Suprapubic skin (tissue), 4 donors: ENCODE data around the gene MBD6. TPM values are rescaled to one million over a fixed set of nuclear protein-coding genes. Genes with fewer than 3 reads are reported as not detected.

ENCODE experiments used
- DNase-seq, 2 donors: peaks; one replicate each; pipeline ENCODE4 v3.0.0-alpha.2; 2019; ENCODE audit warnings: low spot score in 2 of 2
- H3K27ac ChIP-seq: fragments of 200-600 bp; sonication (generic); one replicate; pipeline ENCODE4 v1.5.1; 2019
- H3K27me3 ChIP-seq: fragments of 200-600 bp; sonication (generic); one replicate; pipeline ENCODE4 v1.5.1; 2019
- H3K36me3 ChIP-seq: fragments of 200-600 bp; sonication (generic); one replicate; pipeline ENCODE4 v1.5.1; 2019
- H3K4me1 ChIP-seq: fragments of 200-600 bp; sonication (generic); one replicate; pipeline ENCODE4 v1.5.1; 2019
- H3K4me3 ChIP-seq: fragments of 200-600 bp; sonication (generic); one replicate; pipeline ENCODE4 v1.5.1; 2019; ENCODE audit warnings: mild to moderate bottlenecking
- H3K9me3 ChIP-seq: fragments of 200-600 bp; sonication (generic); one replicate; pipeline ENCODE4 v1.5.1; 2019
- CTCF ChIP-seq, 2 donors: fragments of 200-600 bp in 1 of 2; fragments of 450-650 bp in 1 of 2; sonication (generic) in 1 of 2; IDR thresholded peaks; one replicate each; pipeline ENCODE4 v1.5.1; 2016 to 2019; ENCODE audit warnings: antibody characterized with exemption in 2 of 2, mild to moderate bottlenecking in 1 of 2, moderate library complexity in 1 of 2
- EP300 ChIP-seq: sonication (generic); formaldehyde crosslinking; IDR thresholded peaks from one replicate; pipeline ENCODE4 v1.6.1; 2017; ENCODE audit warnings: antibody characterized with exemption
- POLR2A ChIP-seq, 2 donors: fragments of 450-650 bp; IDR thresholded peaks; one replicate each; pipeline ENCODE4 v1.6.1; 2017; ENCODE audit warnings: antibody characterized with exemption in 2 of 2, mild to moderate bottlenecking in 2 of 2, moderate library complexity in 2 of 2
- POLR2AphosphoS5 ChIP-seq, 3 donors: sonication (generic); formaldehyde crosslinking; IDR thresholded peaks; one replicate each; pipeline ENCODE4 v1.6.1; 2017; ENCODE audit warnings: antibody characterized with exemption in 3 of 3
- WGBS: methylation state at CpG from one replicate; pipeline ENCODE4 v1.1.5; 2018; 5-methylcytosine and 5-hydroxymethylcytosine counted together
- total RNA-seq, 4 donors: library from RNA; depleted of rRNA; stranded (reverse); fragments of >200 nt; gene quantifications; one replicate each; pipeline ENCODE4 v1.1.0, GENCODE V29; 2016

Gene MBD6
- total RNA-seq, 4 donors from 2014 or later = 24.4 to 92.9 (median 36.8) TPM

GRCh38 chr12:57475271-57476161 is 47.1 kb upstream of the MBD6 start:
- TF ChIP-seq CTCF (IDR thresholded peaks at IDR 0.05) (no peak), POLR2A (IDR thresholded peaks at IDR 0.05) (no peak), POLR2AphosphoS5 (IDR thresholded peaks at IDR 0.05) (no peak), EP300 (no peak)
- peaks cover 5% of the 10 kb centered on the region for H3K36me3 ChIP-seq
- peak overlapping the region; percentile 51 for H3K4me3 ChIP-seq
- H3K4me1 ChIP-seq = peaks cover 17% of the 10 kb centered on the region
- WGBS = 17% methylated on average over 21 of the region's 84 CpGs
- H3K27me3 ChIP-seq = peaks cover 43% of the 10 kb centered on the region
- no peak overlapping the region for H3K27ac ChIP-seq
- DNase-seq = no peak
- H3K9me3 ChIP-seq = no peaks in the 10 kb centered on the region

GRCh38 chr12:57476162-57476992 is 46.2 kb upstream of the MBD6 start:
- Histone ChIP-seq H3K27ac (no peak overlapping the region), H3K4me1 (peaks cover 17% of the 10 kb centered on the region), H3K36me3 (no peaks in the 10 kb centered on the region), H3K9me3 (no peaks in the 10 kb centered on the region), H3K4me3 (peak overlapping the region; percentile 51), H3K27me3 (peaks cover 40% of the 10 kb centered on the region)
- peak in 1 of 2 donors; percentile 46 for TF ChIP-seq CTCF (IDR thresholded peaks at IDR 0.05)
- TF ChIP-seq POLR2AphosphoS5 (IDR thresholded peaks at IDR 0.05) = no peak
- WGBS = 24% methylated on average over 25 of the region's 29 CpGs
- no peak for DNase-seq

- TF ChIP-seq EP300 = no peak
- TF ChIP-seq CTCF (IDR thresholded peaks at IDR 0.05) = no peak
- TF ChIP-seq POLR2AphosphoS5 (IDR thresholded peaks at IDR 0.05) = no peak
- TF ChIP-seq POLR2A (IDR thresholded peaks at IDR 0.05) = no peak
- 74% methylated on average over 15 of the region's 15 CpGs for WGBS
- peak overlapping the region; percentile 51 for H3K4me3 ChIP-seq
- no peak for DNase-seq
- no peaks in the 10 kb centered on the region for H3K36me3 ChIP-seq
- H3K4me1 ChIP-seq = peaks cover 17% of the 10 kb centered on the region
- H3K27ac ChIP-seq = no peak overlapping the region
- peaks cover 35% of the 10 kb centered on the region for H3K27me3 ChIP-seq
- no peaks in the 10 kb centered on the region for H3K9me3 ChIP-seq
Measured at GRCh38 chr12:57476993-57477709, 45.5 kb upstream of the MBD6 start.

- H3K9me3 ChIP-seq = no peaks in the 10 kb centered on the region
- no peaks in the 10 kb centered on the region for H3K36me3 ChIP-seq
- TF ChIP-seq POLR2A (IDR thresholded peaks at IDR 0.05) = peak in 1 of 2 donors; percentile 10
- TF ChIP-seq EP300 = no peak
- no peak for TF ChIP-seq CTCF (IDR thresholded peaks at IDR 0.05)
- TF ChIP-seq POLR2AphosphoS5 (IDR thresholded peaks at IDR 0.05) = no peak
- 65% methylated on average over 12 of the region's 12 CpGs for WGBS
- H3K27ac ChIP-seq = peak overlapping the region; percentile 19
- no peak for DNase-seq
- peak overlapping the region; percentile 51 for H3K4me3 ChIP-seq
- H3K4me1 ChIP-seq = peaks cover 17% of the 10 kb centered on the region
- peaks cover 32% of the 10 kb centered on the region for H3K27me3 ChIP-seq
Measured at GRCh38 chr12:57477710-57478681, 44.6 kb upstream of the MBD6 start.
